Sigmoid colon (tissue), 7 donors: Measurements from ENCODE around the gene PLPPR3. TPM values are rescaled to one million over a fixed set of nuclear protein-coding genes. Genes with fewer than 3 reads are reported as not detected.

Source experiments
- DNase-seq: peaks from one replicate; pipeline ENCODE4 v3.0.0-alpha.2; 2019
- H3K27ac ChIP-seq, 4 donors: fragments of 200-600 bp; sonication (generic); one replicate each; pipeline ENCODE4 v1.5.1; 2016 to 2019; ENCODE audit warnings: mild to moderate bottlenecking in 1 of 4
- H3K27me3 ChIP-seq, 3 donors: fragments of 200-600 bp; sonication (generic); one replicate each; pipeline ENCODE4 v1.5.1; 2019; ENCODE audit warnings: mild to moderate bottlenecking in 1 of 3
- H3K36me3 ChIP-seq, 4 donors: fragments of 200-600 bp; sonication (generic); one replicate each; pipeline ENCODE4 v1.5.1; 2016 to 2019
- H3K4me1 ChIP-seq, 4 donors: fragments of 200-600 bp; sonication (generic); one replicate each; pipeline ENCODE4 v1.5.1; 2017 to 2019
- H3K4me3 ChIP-seq, 4 donors: fragments of 200-600 bp; sonication (generic); one replicate each; pipeline ENCODE4 v1.5.1; 2017 to 2019; ENCODE audit warnings: mild to moderate bottlenecking in 2 of 4, moderate library complexity in 1 of 4
- H3K9me3 ChIP-seq, 4 donors: fragments of 200-600 bp in 3 of 4; sonication (generic) in 3 of 4; one replicate each; pipeline versions ENCODE4 v1.5.1 to v1.6.1; 2013 to 2019
- CTCF ChIP-seq, 4 experiments: fragments of 450-650 bp in 3 of 4; fragments of 200-600 bp in 1 of 4; IDR thresholded peaks; one replicate each; pipeline ENCODE4 v1.5.1; 2016 to 2019; ENCODE audit warnings: antibody characterized with exemption in 4 of 4, mild to moderate bottlenecking in 3 of 4, moderate library complexity in 2 of 4
- EP300 ChIP-seq, 4 donors: sonication (generic); formaldehyde crosslinking; IDR thresholded peaks; one replicate each; pipeline ENCODE4 v1.6.1; 2017; ENCODE audit warnings: antibody characterized with exemption in 4 of 4
- POLR2A ChIP-seq, 2 donors: fragments of 450-650 bp; IDR thresholded peaks; one replicate each; pipeline ENCODE4 v1.6.1; 2016; ENCODE audit warnings: antibody characterized with exemption in 2 of 2, mild to moderate bottlenecking in 2 of 2, moderate library complexity in 2 of 2
- POLR2AphosphoS5 ChIP-seq, 4 donors: sonication (generic); formaldehyde crosslinking; IDR thresholded peaks; one replicate each; pipeline ENCODE4 v1.6.1; 2017; ENCODE audit warnings: antibody characterized with exemption in 4 of 4
- WGBS, 2 donors: extraction: QIAGEN DNeasy Blood & Tissue Kit; methylation state at CpG; one replicate each; pipeline ENCODE4 v1.1.7; 2013; 5-methylcytosine and 5-hydroxymethylcytosine counted together
- intact Hi-C: fragments of 100-400 bp; cut with DNase I; formaldehyde crosslinking; loops from one replicate; pipeline ENCODE4 v1.15.1; 2023
- polyA plus RNA-seq, 3 donors: library from polyadenylated mRNA; stranded (reverse); fragments of 200-250 nt; gene quantifications; one replicate each; pipeline ENCODE4 v1.2.3, GENCODE V29; 2013
- total RNA-seq, 4 donors: library from RNA; depleted of rRNA; stranded (reverse); fragments of >200 nt; gene quantifications; one replicate each; pipeline ENCODE4 v1.1.0, GENCODE V29; 2016
- donor health status: healthy with polysubstance abuse.
- donor health status: Bipolar disorder and iron deficiency.
- donor health status: healthy.

Gene PLPPR3
- total and polyA plus RNA-seq, 7 donors, result 0.07 TPM; not detected in 6

DNA sequence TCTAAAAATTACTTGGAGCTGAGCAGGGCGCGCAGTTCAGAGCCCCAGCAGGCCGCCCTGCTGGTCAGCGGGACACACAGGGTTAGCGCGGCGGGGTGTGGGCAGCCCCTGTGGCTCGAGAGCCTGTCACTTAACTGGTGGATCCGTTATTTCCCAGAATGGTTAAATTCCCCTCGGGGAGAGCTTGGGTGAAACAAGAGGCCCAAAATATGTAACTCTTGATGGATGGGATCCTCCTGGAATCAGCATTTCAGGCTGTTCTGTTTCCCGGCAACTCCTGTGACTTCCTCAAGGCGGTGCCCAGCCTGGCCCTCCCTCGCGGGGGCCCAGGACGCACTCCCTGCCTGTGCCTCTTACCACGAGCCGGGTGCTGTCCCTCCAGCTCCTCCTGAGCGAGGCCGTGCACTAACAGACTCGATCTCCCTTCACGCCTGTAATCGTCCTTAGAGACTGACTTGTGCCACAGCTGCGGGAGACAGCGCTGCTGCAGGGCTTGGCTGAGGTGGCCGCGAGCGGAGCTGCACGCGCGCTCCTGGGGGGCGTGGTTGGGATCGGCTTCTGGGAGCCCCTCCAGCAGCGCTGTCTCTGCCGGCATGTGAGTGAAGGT, 14.8 kb downstream of the PLPPR3 start:
- 90 to 92% methylated on average over 34 of the region's 34 CpGs for WGBS, 2 donors
- peaks cover 61 to 86% (median 78%) of the 10 kb centered on the region in 4 donors for H3K36me3 ChIP-seq
- intact Hi-C loops, result no loop called here
- H3K4me1 ChIP-seq, result peaks cover 0 to 23% (median 18%) of the 10 kb centered on the region in 4 donors
- H3K9me3 ChIP-seq, result no peaks in the 10 kb centered on the region
- no peaks in the 10 kb centered on the region for H3K27me3 ChIP-seq
- H3K27ac ChIP-seq, result no peak overlapping the region
- H3K4me3 ChIP-seq, result no peak overlapping the region
- DNase-seq, result no peak
- TF ChIP-seq POLR2AphosphoS5 (IDR thresholded peaks at IDR 0.05) (no peak), POLR2A (IDR thresholded peaks at IDR 0.05) (no peak), EP300 (IDR thresholded peaks at IDR 0.05) (no peak), CTCF (IDR thresholded peaks at IDR 0.05) (no peak)

DNA sequence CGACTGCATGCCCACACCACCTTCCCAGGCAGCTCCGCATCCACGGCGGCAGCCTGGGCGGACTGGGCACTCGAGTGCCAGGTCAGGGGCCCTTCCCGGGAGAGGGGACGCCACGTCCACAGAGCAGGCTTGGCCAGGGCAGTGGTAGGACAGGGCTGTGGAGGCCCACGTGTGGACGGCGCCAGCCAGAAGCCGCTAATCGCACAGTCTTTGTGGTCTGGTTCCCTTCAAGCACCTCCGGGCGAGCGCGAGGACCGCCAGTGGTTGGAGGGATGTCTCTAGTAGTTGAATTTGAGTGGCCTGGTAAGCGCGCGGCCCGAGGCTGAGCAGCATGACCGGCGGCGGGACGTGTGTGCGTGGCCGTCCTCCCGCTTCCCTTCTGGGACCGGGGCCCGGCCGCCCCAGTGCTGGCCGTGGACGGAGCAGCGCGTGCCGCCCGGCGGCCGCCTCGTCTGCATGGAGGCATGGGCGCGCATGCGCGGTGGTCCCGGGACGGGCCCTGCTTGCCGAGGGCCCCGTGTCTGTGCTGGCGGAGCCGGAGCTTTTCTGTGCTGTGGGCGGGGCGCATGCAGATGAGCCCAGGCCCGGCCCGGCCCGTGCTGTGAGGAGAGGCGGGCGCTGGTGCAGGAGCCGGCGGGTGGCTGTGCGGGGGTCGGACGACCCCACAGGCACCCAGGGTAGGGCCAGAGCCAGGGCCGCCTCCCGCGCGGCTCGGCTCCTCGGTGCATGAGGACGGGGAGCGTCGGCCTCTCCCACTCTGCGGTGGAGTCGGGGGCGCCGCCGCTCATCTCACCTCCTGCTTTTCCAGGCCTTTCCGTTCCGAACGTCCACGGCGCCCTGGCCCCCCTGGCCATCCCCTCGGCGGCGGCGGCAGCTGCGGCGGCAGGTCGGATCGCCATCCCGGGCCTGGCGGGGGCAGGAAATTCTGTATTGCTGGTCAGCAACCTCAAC, 15.9 kb downstream of the PLPPR3 start:
- no peak for DNase-seq
- TF ChIP-seq POLR2A (IDR thresholded peaks at IDR 0.05) (no peak), POLR2AphosphoS5 (IDR thresholded peaks at IDR 0.05) (no peak), CTCF (IDR thresholded peaks at IDR 0.05) (no peak), EP300 (IDR thresholded peaks at IDR 0.05) (no peak)
- Histone ChIP-seq H3K4me3 (no peak overlapping the region), H3K4me1 (peaks cover 0 to 33% (median 29%) of the 10 kb centered on the region in 4 donors), H3K9me3 (no peaks in the 10 kb centered on the region), H3K27me3 (no peaks in the 10 kb centered on the region), H3K36me3 (peaks cover 54 to 76% (median 69%) of the 10 kb centered on the region in 4 donors), H3K27ac (no peak overlapping the region)
- WGBS, 2 donors, result 93 to 94% methylated on average over 93 of the region's 93 CpGs
- intact Hi-C loops, result no loop called here

GRCh38 chr19:805166-805551, 16.6 kb downstream of the PLPPR3 start:
- no peak for DNase-seq
- intact Hi-C loops, result no loop called here
- H3K27ac ChIP-seq, result no peak overlapping the region
- H3K4me1 ChIP-seq, result peaks cover 0 to 40% (median 36%) of the 10 kb centered on the region in 4 donors
- H3K36me3 ChIP-seq, result peaks cover 49 to 74% (median 61%) of the 10 kb centered on the region in 4 donors
- TF ChIP-seq POLR2AphosphoS5 (IDR thresholded peaks at IDR 0.05) (no peak), POLR2A (IDR thresholded peaks at IDR 0.05) (no peak), CTCF (IDR thresholded peaks at IDR 0.05) (no peak), EP300 (IDR thresholded peaks at IDR 0.05) (no peak)
- H3K27me3 ChIP-seq, result no peaks in the 10 kb centered on the region
- H3K4me3 ChIP-seq, result no peak overlapping the region
- no peaks in the 10 kb centered on the region for H3K9me3 ChIP-seq
- WGBS, 2 donors, result 91 to 93% methylated on average over 33 of the region's 33 CpGs

- 94% methylated on average over 53 of the region's 53 CpGs for WGBS, 2 donors
- intact Hi-C loops, result no loop called here
- no peak for DNase-seq
- no peaks in the 10 kb centered on the region for H3K27me3 ChIP-seq
- no peaks in the 10 kb centered on the region for H3K9me3 ChIP-seq
- peaks cover 0 to 46% (median 42%) of the 10 kb centered on the region in 4 donors for H3K4me1 ChIP-seq
- TF ChIP-seq EP300 (IDR thresholded peaks at IDR 0.05), result no peak
- no peak for TF ChIP-seq POLR2A (IDR thresholded peaks at IDR 0.05)
- TF ChIP-seq CTCF (IDR thresholded peaks at IDR 0.05), result no peak
- no peak for TF ChIP-seq POLR2AphosphoS5 (IDR thresholded peaks at IDR 0.05)
- peaks cover 43 to 71% (median 56%) of the 10 kb centered on the region in 4 donors for H3K36me3 ChIP-seq
- no peak overlapping the region for H3K27ac ChIP-seq
- H3K4me3 ChIP-seq, result no peak overlapping the region
Measured at GRCh38 chr19:804419-805165, 17.2 kb downstream of the PLPPR3 start.
